Measurements from ENCODE around the gene THEM5.

THEM5 gene

GRCh38 chr1:151816548-151817352 lies 36.8 kb downstream of the THEM5 start:
- DNase-seq = no peak

- no peak for DNase-seq
Measured at GRCh38 chr1:151815716-151816327, 37.7 kb downstream of the THEM5 start.

GRCh38 chr1:151814971-151815545 lies 38.5 kb downstream of the THEM5 start:
- no peak for DNase-seq

- DNase-seq = no peak
Measured at GRCh38 chr1:151814426-151814825, 39.1 kb downstream of the THEM5 start.

GRCh38 chr1:151813271-151813977 lies 40.1 kb downstream of the THEM5 start:
- no peak for DNase-seq

- no peak for DNase-seq
Measured at GRCh38 chr1:151811181-151811580, 42.3 kb downstream of the THEM5 start.

- no peak for DNase-seq
Measured at GRCh38 chr1:151809985-151810556, 43.4 kb downstream of the THEM5 start.

- no peak for DNase-seq
Measured at GRCh38 chr1:151809290-151809984, 44.1 kb downstream of the THEM5 start.

- DNase-seq = no peak
Measured at GRCh38 chr1:151807766-151808165, 45.7 kb downstream of the THEM5 start.

- no peak for DNase-seq
Measured at GRCh38 chr1:151807131-151807530, 46.4 kb downstream of the THEM5 start.

- no peak for DNase-seq
Measured at GRCh38 chr1:151806170-151806569, 47.3 kb downstream of the THEM5 start.

GRCh38 chr1:151805066-151805820 lies 48.3 kb downstream of the THEM5 start, which contains the start of gene LINGO4:
Gene LINGO4, minus strand, starts transcription at chr1:151805419. Its CDS starts 2,715 bp downstream, at chr1:151802704.
- no peak for DNase-seq

- no peak for DNase-seq
Measured at GRCh38 chr1:151803915-151804314, 49.6 kb downstream of the THEM5 start.

- DNase-seq = no peak
Measured at GRCh38 chr1:151803164-151803563, 50.3 kb downstream of the THEM5 start.

- DNase-seq = no peak
Measured at GRCh38 chr1:151802372-151802771, 51.1 kb downstream of the THEM5 start.

- DNase-seq = no peak
Measured at GRCh38 chr1:151801846-151802245, 51.7 kb downstream of the THEM5 start.

GRCh38 chr1:151801310-151801820 lies 52.1 kb downstream of the THEM5 start:
- no peak for DNase-seq

GRCh38 chr1:151800830-151801229 lies 52.7 kb downstream of the THEM5 start:
- no peak for DNase-seq

GRCh38 chr1:151799179-151800022 lies 54.1 kb downstream of the THEM5 start:
- no peak for DNase-seq

GRCh38 chr1:151798571-151798970 lies 54.9 kb downstream of the THEM5 start:
- no peak for DNase-seq
